ENCODE measurements around the gene UNC5CL.

DNA sequence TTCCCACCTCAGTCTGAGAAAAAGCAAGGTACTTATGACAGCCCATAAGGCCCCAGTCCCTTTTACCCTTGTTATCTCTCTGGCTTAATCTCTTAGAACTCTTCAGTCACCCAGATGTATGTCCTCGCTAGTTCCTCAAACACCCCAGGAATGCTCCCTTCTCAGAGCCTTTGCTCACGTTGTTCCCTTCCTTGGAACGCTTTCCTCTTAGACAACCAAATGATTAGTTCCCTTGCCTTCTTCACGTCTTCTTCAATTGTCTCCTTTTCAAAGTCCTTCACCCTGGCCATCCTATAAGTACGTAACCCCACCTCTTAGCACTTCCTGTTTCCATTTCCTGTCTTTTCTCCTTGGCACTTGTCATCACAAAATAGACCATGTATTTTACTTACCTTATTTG is 12.9 kb upstream of the UNC5CL start:
- TF ChIP-seq CTCF (IDR thresholded peaks at IDR 0.05; ENCODE audit: control extremely low read depth in 1 of 3, insufficient read depth in 1 of 3, low read depth in 1 of 3, low read length in 3 of 3) (no peak), TEAD4 (IDR thresholded peaks at IDR 0.05; ENCODE audit: low read depth, low read length) (no peak), CHD2 (IDR thresholded peaks at IDR 0.05; ENCODE audit: low read length) (no peak), TCF12 (IDR thresholded peaks at IDR 0.05; ENCODE audit: low read depth, low read length) (no peak)

Data from H1 (cell line).